ENCODE measurements around the gene ARHGEF12.

Gene ARHGEF12

GRCh38 chr11:120317689-120318480 lies 18.3 kb upstream of the ARHGEF12 start:
- no peak for DNase-seq

- DNase-seq, result no peak
Measured at GRCh38 chr11:120318906-120319305, 17.3 kb upstream of the ARHGEF12 start.

- peak; percentile 51 for DNase-seq
Measured at GRCh38 chr11:120324932-120325810, 11.0 kb upstream of the ARHGEF12 start, which contains the start of gene TLCD5. TSS of gene TLCD5 (plus strand) at chr11:120325299. CDS start at chr11:120327442, 2,143 bp downstream.

GRCh38 chr11:120326228-120326627 lies 10.0 kb upstream of the ARHGEF12 start:
- no peak for DNase-seq

- DNase-seq, result no peak
Measured at GRCh38 chr11:120326845-120327281, 9.3 kb upstream of the ARHGEF12 start.

- DNase-seq, result no peak
Measured at GRCh38 chr11:120327311-120327710, 8.9 kb upstream of the ARHGEF12 start.

- no peak for DNase-seq
Measured at GRCh38 chr11:120329556-120329955, 6.7 kb upstream of the ARHGEF12 start.

- no peak for DNase-seq
Measured at GRCh38 chr11:120330045-120330444, 6.2 kb upstream of the ARHGEF12 start.

- no peak for DNase-seq
Measured at GRCh38 chr11:120331301-120331996, 4.8 kb upstream of the ARHGEF12 start.

- DNase-seq, result no peak
Measured at GRCh38 chr11:120332822-120333716, 3.1 kb upstream of the ARHGEF12 start.

- no peak for DNase-seq
Measured at GRCh38 chr11:120333801-120334200, 2.4 kb upstream of the ARHGEF12 start.

- no peak for DNase-seq
Measured at GRCh38 chr11:120334332-120334731, 1.9 kb upstream of the ARHGEF12 start.

GRCh38 chr11:120334894-120335462 lies 1.2 kb upstream of the ARHGEF12 start:
- DNase-seq, result peak; percentile 66

- no peak for DNase-seq
Measured at GRCh38 chr11:120335556-120335907, 681 bp upstream of the ARHGEF12 start.

GRCh38 chr11:120336641-120337354 lies 585 bp downstream of the ARHGEF12 start:
- no peak for DNase-seq

- DNase-seq, result peak; percentile 32
Measured at GRCh38 chr11:120337355-120338106, 1.3 kb downstream of the ARHGEF12 start.

GRCh38 chr11:120338107-120338933 lies 2.1 kb downstream of the ARHGEF12 start:
- DNase-seq, result no peak

GRCh38 chr11:120339394-120339890 lies 3.2 kb downstream of the ARHGEF12 start:
- DNase-seq, result no peak

GRCh38 chr11:120340529-120340928 lies 4.3 kb downstream of the ARHGEF12 start:
- DNase-seq, result no peak

All from SHP77 treated with DMSO at 0.1 percent for 48 hours (cell line).